ENCODE measurements around the gene PIGU.

DNA sequence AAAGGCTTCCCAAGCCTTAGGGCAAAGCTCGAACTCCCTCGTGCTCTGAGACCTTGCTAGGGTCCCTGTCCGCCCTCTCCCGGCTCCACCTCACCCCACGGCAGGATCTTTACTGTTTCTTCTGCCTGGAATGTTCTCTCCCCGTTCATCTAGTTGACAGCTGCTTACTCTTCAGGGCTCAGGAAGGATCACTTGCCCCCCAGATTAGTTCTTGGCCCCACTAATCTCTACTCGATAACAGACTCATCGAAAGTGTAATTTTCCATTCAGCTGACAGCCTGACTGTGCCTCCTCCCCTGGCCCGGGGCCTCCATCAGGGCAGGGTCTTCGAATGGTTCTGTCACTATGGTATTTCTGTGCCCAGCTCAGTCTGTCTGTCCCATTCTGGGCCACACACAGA, 115.2 kb downstream of the PIGU start:
- TF ChIP-seq, protein P1, sequence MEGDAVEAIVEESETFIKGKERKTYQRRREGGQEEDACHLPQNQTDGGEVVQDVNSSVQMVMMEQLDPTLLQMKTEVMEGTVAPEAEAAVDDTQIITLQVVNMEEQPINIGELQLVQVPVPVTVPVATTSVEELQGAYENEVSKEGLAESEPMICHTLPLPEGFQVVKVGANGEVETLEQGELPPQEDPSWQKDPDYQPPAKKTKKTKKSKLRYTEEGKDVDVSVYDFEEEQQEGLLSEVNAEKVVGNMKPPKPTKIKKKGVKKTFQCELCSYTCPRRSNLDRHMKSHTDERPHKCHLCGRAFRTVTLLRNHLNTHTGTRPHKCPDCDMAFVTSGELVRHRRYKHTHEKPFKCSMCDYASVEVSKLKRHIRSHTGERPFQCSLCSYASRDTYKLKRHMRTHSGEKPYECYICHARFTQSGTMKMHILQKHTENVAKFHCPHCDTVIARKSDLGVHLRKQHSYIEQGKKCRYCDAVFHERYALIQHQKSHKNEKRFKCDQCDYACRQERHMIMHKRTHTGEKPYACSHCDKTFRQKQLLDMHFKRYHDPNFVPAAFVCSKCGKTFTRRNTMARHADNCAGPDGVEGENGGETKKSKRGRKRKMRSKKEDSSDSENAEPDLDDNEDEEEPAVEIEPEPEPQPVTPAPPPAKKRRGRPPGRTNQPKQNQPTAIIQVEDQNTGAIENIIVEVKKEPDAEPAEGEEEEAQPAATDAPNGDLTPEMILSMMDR (IDR thresholded peaks at IDR 0.05; ENCODE audit: low read depth, low read length): no peak
- TF ChIP-seq, protein P2, sequence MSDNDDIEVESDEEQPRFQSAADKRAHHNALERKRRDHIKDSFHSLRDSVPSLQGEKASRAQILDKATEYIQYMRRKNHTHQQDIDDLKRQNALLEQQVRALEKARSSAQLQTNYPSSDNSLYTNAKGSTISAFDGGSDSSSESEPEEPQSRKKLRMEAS (IDR thresholded peaks at IDR 0.05; ENCODE audit: low read depth, low read length): no peak
- TF ChIP-seq POLR2A (IDR thresholded peaks at IDR 0.05; ENCODE audit: extremely low read depth, insufficient read length): no peak
